GM11168 (cell line): Measurements from ENCODE around the gene FOXA2.
"Not testable (repeated sequence)": the region's sequence is repeated elsewhere in the genome, so short reads cannot be mapped to it uniquely, and the experiment has no call there.

Experiments used
- in situ Hi-C: fragments of 300-500 bp; cut with MboI; formaldehyde crosslinking; loops from one replicate; pipeline ENCODE4 v1.12.0; 2022; ENCODE audit warnings: low sequenced_read_pairs; ENCODE audit not compliant: unreplicated experiment

The FOXA2 gene

DNA sequence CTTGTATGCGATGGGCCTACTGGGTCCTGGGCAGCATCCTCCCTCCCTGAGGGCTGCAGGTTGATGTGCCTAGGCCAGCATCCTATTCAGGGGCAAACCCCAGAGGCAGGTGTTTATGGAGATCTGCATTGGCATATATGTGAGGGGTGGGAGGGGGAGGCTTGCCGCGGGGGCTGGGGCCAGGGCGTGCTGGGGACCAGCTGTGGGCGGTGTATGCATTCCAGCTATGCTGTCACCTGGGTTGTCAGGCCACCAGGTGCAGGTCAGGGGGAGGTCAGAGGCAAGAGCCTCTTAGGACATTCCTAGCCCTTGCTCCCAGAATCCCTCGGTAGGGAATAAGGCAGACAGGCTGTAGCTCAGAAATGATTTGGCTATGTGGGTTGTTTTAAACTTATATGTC lies 11.9 kb downstream of the FOXA2 start:
- in situ Hi-C loops: loop anchor here (10.0 kb wide), 1 partner anchor 218 kb away; no protein-coding TSS in a partner anchor

DNA sequence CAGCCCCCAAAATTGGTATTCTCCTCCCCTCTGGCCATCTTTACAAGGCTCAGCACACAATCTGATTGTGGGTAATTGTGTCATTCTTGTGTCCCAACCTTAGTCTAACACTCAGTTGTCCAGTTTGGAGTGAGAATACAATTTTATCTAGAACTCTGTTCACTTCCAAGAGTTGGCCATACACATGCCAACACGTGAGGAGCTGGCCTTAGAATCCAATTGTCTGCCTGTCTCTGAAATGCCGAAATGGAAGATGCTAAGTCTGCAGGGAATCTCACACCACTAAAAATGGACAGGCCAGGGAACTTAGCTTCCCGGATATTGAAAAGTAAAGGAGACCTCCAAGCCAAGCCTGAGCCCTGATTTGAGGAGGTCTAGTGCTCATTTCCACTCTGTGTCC lies 12.3 kb downstream of the FOXA2 start:
- in situ Hi-C loops: loop anchor here (10.0 kb wide), 1 partner anchor 217 kb away; no protein-coding TSS in a partner anchor

DNA sequence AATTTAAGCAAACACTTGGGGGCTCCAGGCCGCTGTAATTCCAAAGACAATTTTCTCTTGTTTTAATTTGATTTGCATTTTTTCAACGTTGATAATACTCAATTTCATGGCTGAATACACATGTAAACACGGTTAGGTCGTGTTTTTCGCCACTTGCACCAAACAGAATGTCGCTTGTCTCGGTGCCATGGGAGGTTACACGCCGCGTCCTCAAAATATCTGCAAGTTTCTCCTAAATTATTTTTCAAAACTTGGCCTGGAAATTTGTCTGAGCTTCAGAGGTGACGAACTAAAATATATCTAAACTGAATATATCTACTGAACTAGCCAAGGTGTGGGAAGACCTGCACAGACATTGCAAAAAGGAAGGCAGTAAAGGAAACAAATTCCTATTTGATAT lies 15.0 kb downstream of the FOXA2 start:
- in situ Hi-C loops: no loop called here

DNA sequence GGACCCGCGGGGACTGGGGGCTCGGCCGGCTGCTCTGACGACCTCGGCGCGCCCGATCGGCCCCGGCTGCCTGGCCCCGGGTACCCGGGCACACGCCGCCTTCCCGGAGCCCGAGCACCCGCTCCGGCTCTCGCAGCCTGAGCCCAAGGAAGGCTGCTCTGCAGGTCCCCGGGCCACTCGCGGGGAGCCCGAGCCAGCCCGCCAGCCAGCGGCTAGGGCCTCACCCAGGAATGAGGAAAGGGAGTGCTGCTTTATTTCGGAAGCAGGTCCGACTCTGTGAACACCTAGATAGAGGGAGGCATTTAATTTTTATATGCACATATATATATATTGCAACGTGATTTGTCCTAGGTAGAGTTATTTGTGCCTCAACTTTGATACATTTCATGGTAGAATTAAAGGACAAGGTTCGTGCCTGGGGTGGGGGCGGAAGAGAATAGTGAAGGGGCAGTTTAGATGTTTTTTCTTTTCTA lies 15.5 kb downstream of the FOXA2 start:
- in situ Hi-C loops: no loop called here

DNA sequence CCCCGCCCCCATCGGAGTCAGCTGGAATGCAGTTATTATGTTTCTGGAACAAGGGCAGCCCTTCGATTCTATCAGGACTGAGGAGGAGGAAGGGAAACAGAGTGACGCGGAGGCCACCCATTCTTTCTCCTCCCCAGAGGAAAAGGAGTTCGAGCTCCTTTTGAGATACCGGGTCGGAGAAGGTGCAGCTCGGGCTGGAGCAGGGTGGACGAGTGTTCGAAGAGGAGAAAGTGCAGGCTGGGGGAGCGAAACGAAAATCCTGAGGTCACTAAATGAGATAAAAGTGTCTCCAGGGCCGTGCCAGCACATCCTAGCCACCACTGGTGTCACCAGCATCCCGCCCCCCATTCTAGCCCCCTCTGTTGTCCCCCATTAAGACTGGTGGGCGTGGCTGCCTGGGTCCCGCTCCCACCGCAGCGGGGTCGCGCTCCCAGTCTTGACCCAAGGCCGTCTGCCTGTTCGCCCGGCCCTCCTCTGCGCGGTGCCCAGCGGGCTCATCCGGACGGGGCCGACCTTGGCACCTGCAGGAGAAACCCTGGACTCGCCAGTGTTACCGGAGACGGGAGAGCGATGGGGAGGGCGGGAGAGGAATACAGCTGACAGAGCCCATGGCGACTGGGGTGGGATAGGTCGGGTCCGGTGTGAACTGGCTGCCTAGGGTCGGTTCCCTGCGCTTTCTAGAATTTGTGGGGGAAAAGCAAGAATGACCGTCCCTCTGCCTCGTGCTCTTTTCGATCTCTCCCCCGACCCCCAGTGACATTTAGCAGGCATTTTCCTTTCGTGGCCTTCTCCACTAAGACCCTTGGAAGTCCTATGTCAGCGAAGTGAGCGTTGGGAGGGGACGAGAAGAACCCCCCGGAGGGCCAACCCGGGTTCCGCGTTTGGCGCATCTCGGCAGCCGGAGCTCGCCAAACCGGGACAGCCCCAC lies 16.2 kb downstream of the FOXA2 start:
- in situ Hi-C loops: no loop called here

DNA sequence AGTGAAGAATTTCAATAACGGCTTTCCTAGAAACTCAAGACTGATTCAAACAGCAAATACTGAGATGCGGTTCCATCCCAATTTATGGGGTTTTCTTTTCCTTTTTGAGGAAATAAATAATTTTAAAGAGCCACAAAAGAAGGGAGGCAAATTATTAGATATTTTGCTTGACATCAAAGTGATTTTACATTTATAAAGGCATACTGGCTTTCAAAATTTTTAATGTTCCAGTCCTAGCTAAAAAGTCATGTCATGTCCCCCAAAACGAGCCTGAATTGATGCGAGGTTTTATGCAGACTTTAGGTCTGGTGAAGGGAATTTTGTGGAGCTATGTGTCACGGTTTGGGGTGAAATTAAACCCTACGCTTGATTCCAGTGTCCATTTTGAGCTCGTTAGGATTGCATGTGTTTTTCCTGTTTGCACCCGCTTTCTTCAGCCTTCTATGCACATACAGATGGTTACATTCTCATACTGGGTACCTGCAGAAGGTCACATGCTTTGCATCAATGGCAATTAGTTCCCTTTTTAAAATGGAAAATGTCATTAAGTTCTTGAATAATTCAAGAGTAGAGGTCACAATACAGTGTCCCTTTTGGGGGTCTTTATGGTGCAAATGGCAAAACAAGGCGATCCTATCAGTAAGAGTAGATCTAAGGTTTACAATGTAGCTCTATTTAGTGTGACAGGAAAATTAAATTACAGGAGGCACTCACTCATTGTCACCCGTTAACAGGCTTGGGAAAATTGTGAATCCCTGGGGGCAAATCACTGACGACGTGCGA lies 17.3 kb downstream of the FOXA2 start:
- in situ Hi-C loops: no loop called here

DNA sequence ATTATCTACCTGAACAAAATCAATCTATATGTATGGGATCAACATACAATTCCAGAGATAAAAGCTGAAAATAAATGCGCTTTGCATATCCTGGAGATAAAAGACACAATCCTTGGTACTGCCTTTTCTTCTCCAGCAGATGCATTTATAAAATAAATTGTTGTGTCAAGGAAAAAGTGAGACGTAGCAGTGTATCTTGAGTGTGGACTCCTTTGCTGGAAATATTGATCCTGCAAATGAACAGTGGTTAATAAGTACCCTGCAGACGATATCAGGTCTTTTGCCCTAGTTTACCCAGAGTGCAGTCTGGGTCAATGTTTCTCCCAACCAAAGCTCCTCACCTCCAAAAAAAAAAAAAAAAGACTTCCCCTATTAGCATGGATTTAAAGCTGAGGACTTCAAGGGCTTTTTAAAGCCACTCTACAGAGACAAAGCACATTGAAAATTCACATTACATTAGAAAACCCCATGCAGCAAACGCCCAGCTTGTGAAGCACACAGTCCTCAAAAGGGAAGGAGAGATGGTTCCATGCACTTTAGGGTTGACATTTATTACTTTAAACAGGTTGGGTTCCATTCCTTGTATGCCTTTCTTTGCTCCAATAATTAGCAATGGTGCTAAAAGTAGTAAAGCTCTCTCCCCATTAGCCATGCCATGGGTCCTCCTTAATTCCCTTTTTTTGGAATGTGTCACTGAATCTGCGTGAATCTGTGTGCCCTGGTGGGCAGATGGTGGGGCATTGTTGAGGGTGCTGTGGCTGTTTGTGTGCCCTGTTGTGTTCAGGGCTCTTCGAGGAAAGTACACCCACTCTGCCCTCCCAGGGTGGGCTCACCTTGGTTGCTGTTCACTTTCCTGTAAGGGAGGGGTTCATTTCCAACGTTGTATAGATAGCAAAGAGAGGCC lies 21.1 kb downstream of the FOXA2 start:
- in situ Hi-C loops: no loop called here

DNA sequence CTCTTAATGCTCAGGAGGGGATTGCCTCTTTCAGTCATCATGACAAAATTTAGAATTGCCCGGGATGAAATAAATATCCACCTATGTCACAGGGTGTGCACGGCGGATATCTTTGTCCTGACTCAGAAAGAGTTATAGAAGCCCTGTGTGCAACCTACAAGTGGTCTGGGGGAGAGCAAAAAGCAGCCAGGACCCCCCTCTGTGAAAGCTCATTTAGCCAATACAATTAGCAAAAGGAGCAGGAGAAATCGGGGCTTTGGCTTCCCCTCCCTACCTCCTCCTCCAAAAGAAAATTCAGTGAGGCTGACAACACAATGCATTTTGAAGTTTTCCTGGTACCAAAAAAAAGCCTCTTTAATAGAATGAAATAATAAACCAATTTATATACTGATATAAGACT lies 21.8 kb downstream of the FOXA2 start:
- in situ Hi-C loops: no loop called here

DNA sequence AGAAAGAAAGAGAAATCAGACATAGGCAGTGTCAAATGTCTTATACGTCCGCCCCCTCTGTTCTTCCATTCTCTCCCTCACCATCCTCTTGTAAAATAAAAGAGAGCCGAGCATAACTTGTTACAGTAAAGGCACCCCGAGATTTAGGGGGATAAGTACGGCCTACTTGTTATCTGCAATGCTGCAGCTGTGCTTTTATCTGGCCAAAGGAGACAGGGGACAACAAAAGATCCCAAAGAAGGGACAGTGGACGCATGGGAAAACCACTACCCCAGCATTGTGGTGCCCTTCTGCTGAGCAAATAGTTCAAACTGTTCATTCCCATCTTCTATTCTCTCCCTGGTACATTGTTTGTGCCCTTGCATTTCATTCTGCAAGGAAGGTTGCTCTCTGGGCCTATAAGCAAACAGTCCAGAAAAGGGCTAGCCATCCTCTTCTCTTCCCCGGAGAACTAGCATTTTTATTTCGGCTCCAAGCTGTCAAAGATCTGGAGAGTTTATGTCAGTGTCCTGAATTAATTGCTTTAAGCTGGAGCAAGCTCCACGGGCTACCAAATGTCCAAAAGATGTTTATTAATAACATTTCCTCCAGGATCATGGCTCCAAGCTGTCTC lies 22.3 kb downstream of the FOXA2 start:
- in situ Hi-C loops: no loop called here

DNA sequence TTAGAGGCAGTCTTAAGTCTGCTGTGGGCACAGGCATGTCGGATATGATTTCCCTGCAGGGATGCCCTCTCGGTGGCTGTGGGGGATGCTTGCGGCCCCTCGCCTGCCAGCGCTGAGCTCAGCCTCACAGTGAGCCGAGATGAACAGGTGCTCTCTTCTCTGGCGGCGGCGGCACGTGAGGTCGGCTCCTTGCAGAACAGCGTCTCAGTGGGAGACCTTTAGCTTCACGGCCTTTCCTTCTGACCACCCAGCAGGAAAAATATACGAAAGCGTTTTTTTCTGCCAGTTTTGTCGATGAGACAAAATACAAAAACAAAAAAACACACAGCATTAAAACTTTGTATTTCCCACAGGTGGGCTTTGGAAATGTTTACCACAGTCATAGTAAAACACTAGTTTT lies 23.6 kb downstream of the FOXA2 start:
- in situ Hi-C loops: no loop called here

DNA sequence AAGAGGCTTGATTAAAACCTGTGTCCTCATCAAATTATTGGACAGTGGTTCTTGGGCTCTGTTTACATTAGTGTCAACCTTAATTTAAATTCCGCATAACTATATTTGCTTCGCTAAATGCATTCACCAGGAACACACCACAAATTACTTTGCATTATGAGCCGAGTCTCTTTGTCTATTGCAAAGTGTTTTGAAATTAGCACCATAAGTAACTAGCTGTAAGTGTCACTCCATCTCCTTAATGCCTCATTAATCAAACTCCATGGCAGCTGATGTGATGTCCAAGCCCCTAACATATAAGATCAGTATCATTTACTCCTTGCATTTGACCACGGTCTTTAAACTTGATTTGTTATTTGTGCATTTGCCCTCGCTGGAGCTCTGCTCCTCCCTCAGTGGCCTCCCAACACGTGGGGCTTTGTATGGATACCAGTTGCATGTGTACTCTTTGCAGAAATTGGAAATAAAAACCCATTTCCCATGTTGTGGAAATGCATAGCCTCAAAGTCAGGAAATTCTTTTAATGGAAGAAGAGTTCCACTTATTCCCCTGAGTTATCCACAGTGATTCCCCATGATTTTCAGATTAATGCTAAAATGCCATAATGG lies 24.6 kb downstream of the FOXA2 start:
- in situ Hi-C loops: no loop called here

DNA sequence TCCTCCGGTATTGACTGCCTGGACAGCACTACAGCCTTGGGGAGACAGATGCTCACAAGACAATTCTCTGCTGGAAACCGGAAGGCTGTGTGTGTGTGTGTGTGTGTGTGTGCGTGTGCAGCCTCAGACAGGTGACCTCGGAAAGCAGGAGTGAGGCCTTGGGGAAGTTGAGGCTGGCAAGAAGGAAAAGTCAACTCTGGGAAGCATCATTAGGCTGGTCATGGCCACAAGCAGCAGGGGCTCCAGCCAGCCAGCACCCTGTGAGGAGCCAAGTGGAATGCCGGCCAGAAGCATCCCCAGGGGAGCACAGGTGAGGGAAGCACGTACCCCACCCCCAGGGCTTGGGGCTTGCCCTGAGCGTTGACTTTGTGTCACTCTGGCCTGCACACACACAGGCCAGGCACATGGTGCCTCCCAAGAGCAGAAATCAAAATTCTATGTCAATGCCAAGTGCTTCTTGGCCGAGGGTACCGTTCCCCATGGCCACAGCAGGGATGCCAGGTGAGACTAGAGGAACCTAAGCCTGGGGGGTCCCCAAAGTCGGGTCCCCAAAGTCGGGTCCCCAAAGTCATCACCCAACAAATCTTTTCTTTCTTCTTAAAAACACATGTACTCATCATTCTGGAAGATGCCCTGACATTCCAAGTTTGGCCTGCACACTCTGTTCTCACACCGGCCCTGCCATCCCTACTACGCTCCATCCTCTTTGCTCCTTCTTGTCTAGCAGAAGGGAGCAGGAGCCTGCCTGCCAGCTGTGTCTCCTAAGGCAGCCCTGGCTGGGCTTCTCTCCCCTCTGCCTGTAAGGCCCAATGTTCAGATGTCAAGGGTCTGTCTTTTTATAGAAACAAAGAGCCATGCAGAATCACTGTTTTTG lies 26.7 kb downstream of the FOXA2 start:
- in situ Hi-C loops: no loop called here

DNA sequence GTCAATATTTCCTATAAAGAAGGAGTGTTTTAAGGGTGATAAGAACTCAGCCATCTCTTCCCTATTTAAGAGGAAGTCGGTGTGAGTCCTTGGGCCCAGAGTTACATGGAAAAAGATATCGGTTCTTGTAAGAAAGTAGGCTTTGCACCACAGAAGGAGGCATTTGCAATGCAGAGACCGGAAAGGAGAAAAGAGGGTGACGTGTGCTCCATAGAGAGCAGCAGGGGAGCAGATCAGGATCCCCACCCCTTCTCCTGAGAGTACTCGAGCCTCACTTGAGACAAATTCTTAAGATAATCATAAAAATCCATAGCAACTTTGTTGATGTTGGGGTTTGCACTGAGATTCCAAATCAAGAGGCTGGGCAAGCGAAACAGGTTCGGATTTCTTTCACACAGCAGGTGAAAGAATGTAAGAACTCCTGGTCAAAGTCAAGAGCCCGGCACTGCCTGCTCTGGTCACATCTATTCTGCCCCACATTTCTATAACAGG lies 27.8 kb downstream of the FOXA2 start:
- in situ Hi-C loops: no loop called here

DNA sequence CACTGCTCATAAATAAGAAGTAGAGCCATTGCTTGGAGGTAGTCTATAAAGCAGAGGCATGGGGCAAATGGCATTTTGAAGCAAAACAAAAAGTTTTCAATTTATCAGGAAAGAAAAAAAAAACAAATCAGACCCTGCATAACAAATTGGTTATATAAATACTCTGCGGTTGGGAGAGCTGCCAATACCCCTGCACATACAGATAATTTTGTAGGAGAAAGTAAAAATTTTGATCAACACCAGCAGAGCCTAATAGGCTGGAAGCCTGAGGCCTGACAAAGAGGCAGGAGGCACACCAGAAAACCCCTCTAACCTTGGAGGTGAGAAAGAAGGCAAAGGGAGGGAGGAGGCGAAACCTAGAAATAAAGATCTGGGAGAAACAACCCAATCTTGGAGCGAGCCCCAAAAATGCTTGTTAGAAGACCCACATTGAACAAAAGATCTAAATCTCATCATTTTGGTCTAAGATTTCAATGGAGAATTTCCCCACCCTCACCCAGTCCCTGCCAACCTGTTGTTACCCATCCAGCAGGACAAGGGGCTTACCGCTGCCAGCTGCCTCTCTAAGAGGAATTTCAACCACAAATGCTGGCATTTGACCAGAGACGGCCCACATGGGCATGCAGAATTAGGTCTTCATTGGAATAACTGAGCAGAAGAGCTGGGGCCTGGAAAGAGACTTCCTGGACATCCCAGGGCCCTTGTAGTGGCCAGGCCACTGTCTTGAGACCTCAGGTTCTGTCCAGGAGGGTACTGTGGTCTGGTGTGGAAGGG lies 28.4 kb downstream of the FOXA2 start:
- in situ Hi-C loops: no loop called here

DNA sequence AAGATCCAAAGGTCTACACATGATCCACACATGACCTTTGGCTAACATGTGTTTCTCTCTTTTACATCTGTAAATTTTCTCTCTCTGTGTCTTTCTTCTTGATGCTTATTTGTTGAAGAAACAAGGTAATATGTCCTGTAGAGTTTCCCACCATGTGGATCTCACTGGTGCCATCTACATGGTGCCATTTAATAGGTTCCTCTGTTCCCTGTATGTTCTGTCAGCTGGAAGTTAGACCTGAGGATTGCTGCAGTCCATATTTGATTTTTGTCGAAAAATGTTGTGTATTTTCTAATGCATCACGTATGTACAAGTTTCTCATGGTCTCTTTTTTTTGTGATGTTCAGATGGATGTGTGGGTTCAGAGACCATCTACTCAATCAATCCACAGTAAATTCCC lies 30.0 kb downstream of the FOXA2 start:
- in situ Hi-C loops: no loop called here

DNA sequence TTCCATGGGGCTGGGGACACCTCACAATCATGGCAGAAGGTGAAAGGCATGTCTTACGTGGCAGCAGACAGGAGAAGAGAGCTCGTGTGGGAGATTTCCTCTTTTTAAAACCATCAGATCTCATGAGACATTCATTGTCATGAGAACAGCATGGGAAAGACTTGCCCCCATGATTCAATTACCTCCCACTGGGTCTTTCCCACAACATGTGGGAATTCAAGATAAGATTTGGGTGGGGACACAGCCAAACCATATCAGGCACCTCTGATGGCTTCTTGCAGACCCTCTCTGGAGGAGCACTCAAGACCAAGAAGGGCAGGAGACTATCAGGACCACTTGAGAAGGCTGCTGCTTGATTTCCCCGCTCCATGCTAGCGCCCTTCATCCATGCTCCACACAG lies 33.9 kb downstream of the FOXA2 start:
- in situ Hi-C loops: not testable (repeated sequence)

DNA sequence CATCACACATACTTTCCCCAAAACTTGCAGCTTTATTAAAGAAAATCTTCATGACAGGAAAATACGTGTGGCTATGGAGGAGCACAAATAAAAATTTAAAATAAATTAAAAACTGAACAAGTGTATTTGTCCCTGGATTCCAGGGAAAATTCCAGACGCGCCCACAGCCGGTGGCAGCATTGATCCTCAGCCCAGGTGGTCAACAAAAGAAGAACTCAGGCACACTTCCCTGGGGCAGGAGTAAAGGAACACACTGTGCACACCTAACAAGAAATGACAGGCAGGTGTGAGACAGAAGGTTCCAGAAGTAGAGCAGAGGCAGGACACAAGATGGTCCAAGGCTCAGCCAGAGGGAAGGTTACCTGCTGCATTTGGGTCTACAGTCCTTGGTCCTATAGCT lies 36.3 kb downstream of the FOXA2 start:
- in situ Hi-C loops: no loop called here

DNA sequence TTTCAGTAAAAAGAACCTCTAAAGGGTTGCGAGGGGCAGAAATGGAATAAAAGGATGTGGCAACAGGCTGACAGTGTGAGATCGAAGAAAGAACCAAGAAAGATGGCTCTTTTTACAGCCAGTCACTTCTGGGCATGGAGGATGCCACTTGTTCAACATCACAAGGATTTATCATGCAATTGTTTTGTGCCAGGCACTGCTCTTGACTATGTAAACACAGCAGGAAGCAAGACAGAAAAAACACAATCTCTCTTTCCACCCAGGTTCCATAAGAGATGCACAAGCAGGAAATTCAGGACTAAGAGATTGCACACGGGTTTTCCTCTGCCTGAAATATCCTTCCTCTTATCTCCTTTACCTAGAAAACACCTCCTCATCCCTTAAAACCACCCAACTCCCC lies 38.0 kb downstream of the FOXA2 start:
- in situ Hi-C loops: no loop called here
